GM12865 (cell line): ENCODE measurements around the gene ID3.

ENCODE experiments used
- DNase-seq: peaks from one replicate; pipeline ENCODE4 v3.0.0; 2010; ENCODE audit warnings: low read depth
- H3K4me3 ChIP-seq: 2 replicates; pipeline ENCODE4 v1.5.1; 2011; ENCODE audit warnings: mild to moderate bottlenecking, low read depth, low read length, control low read depth
- CTCF ChIP-seq: IDR thresholded peaks from 2 replicates; pipeline ENCODE4 v1.5.1; 2011; ENCODE audit warnings: low read length, control low read depth, low read depth, inconsistent platforms; ENCODE audit not compliant: insufficient read depth; ENCODE audit errors: missing control alignments

Gene ID3

GRCh38 chr1:23593042-23593521 is 33.8 kb upstream of the ID3 start:
- peak overlapping the region; percentile 60 for H3K4me3 ChIP-seq
- peak; percentile 45 for DNase-seq
- TF ChIP-seq CTCF, result no peak

GRCh38 chr1:23592209-23592892 is 33.0 kb upstream of the ID3 start:
- peak overlapping the region; percentile 60 for H3K4me3 ChIP-seq
- no peak for TF ChIP-seq CTCF
- peak; percentile 68 for DNase-seq

- peak overlapping the region; percentile 60 for H3K4me3 ChIP-seq
- peak; percentile 87 for DNase-seq
- no peak for TF ChIP-seq CTCF
Observed at GRCh38 chr1:23591460-23592208, 32.3 kb upstream of the ID3 start.

GRCh38 chr1:23590058-23590783 is 30.9 kb upstream of the ID3 start:
- peak; percentile 72 for DNase-seq
- TF ChIP-seq CTCF, result no peak
- no peak overlapping the region for H3K4me3 ChIP-seq

GRCh38 chr1:23589585-23589986 is 30.3 kb upstream of the ID3 start:
- no peak overlapping the region for H3K4me3 ChIP-seq
- TF ChIP-seq CTCF, result no peak
- peak; percentile 45 for DNase-seq

- H3K4me3 ChIP-seq, result no peak overlapping the region
- no peak for DNase-seq
- TF ChIP-seq CTCF, result no peak
Observed at GRCh38 chr1:23588749-23589548, 29.6 kb upstream of the ID3 start.
